ENCODE measurements around the gene SPATA2. TPM values are rescaled to one million over a fixed set of nuclear protein-coding genes. Genes with fewer than 3 reads are reported as not detected.
"Not testable (repeated sequence)": the region's sequence is repeated elsewhere in the genome, so short reads cannot be mapped to it uniquely, and the experiment has no call there.

SPATA2 gene, protein sequence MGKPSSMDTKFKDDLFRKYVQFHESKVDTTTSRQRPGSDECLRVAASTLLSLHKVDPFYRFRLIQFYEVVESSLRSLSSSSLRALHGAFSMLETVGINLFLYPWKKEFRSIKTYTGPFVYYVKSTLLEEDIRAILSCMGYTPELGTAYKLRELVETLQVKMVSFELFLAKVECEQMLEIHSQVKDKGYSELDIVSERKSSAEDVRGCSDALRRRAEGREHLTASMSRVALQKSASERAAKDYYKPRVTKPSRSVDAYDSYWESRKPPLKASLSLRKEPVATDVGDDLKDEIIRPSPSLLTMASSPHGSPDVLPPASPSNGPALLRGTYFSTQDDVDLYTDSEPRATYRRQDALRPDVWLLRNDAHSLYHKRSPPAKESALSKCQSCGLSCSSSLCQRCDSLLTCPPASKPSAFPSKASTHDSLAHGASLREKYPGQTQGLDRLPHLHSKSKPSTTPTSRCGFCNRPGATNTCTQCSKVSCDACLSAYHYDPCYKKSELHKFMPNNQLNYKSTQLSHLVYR
- 1 to 10 TPM; 3.9 to 7.3 TPM for total RNA-seq

DNA sequence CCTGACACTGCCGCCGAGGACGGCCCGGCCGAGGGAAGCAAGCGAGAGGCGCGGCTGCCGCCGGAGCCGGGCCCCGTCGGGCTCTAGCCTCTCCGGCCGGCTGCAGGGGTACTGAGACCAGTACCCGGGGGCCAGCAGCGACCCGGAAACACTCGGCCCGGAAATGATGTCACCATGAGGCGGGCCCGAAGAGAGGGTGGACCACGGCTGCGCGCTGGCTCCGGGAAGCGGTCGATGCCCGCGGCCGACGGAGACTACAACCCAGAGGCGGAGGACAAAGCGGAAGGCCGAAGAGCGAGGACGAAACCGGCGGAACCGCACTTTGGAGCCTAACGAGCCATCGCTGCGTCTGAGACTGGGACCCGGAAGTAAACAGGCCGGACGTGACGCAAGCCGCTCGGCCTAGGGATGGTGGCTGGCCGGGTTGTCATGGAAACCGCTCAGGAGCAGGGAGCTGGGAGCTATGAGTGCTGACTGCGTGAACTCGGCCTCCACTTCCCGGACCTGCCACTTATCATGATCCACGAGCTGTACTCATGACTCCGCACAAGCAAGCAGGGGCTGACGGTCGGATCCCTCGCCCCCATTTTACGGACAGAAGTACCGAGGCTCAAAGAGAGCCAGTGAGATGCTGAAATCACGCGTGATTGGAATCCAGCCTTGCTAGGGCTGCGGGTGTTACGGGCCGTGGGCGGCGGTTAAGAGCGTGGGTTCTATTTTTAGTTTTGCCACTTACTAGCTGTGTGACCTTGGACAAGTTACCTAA is at the start of gene SPATA2:
Gene SPATA2, minus strand, starts transcription at position 150 of the 766 bp plus-strand sequence. CDS start 7,039 bp downstream, outside the sequence.
- TF ChIP-seq, protein P1, sequence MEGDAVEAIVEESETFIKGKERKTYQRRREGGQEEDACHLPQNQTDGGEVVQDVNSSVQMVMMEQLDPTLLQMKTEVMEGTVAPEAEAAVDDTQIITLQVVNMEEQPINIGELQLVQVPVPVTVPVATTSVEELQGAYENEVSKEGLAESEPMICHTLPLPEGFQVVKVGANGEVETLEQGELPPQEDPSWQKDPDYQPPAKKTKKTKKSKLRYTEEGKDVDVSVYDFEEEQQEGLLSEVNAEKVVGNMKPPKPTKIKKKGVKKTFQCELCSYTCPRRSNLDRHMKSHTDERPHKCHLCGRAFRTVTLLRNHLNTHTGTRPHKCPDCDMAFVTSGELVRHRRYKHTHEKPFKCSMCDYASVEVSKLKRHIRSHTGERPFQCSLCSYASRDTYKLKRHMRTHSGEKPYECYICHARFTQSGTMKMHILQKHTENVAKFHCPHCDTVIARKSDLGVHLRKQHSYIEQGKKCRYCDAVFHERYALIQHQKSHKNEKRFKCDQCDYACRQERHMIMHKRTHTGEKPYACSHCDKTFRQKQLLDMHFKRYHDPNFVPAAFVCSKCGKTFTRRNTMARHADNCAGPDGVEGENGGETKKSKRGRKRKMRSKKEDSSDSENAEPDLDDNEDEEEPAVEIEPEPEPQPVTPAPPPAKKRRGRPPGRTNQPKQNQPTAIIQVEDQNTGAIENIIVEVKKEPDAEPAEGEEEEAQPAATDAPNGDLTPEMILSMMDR (IDR thresholded peaks at IDR 0.05), result no peak
- no peaks in the 10 kb centered on the region for H3K36me3 ChIP-seq
- ATAC-seq (ENCODE audit: insufficient number of reproducible peaks, low FRiP score, low read depth), result peak; percentile 90

DNA sequence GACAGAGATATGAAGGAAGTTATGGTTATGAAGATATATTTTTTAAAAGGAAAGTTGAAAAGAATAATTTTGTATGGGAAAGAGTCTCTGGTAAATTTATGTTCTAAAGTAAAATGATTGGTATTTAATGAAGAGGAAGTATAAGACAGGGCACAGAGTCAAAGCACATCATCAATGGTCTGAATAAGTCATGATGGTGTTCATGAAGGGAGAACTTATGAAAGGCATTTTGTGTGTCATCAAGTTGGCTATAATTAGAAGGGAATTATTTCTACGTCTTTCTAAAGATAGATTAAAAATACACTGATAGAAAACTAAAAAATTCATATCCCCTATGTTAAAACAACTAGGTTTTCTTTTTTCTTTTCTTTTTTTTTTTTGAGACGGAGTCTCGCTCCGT is 46.1 kb upstream of the SPATA2 start:
- H3K27me3 ChIP-seq (replicated peaks; ENCODE audit: insufficient read depth), result no peaks in the 10 kb centered on the region
- peaks cover 11% of the 10 kb centered on the region for H3K36me3 ChIP-seq
- TF ChIP-seq, protein P1 (IDR thresholded peaks at IDR 0.05), result no peak
- H3K27ac ChIP-seq, result no peak overlapping the region
- H3K4me1 ChIP-seq (ENCODE audit: control insufficient read depth in 1 of 2, low read depth in 2 of 2), result no peaks in the 10 kb centered on the region
- H3K4me3 ChIP-seq, result no peak overlapping the region
- ATAC-seq (ENCODE audit: insufficient number of reproducible peaks, low FRiP score, low read depth) (no peak), DNase-seq (ENCODE audit: low spot score) (no peak)
- no peaks in the 10 kb centered on the region for H3K9me3 ChIP-seq

More for the DNA sequence above, at the start of gene SPATA2:
- Histone ChIP-seq H3K27me3 (replicated peaks; ENCODE audit: insufficient read depth) (no peaks in the 10 kb centered on the region), H3K9me3 (no peaks in the 10 kb centered on the region), H3K4me3 (peak within 1 kb of the TSS; percentile 95), H3K27ac (peak within 1 kb of the TSS; percentile 99), H3K4me1 (ENCODE audit: control insufficient read depth in 1 of 2, low read depth in 2 of 2) (peaks cover 17 to 38% of the 10 kb centered on the region in 2 donors)
- DNase-seq (ENCODE audit: low spot score), result peak; percentile 99

DNA sequence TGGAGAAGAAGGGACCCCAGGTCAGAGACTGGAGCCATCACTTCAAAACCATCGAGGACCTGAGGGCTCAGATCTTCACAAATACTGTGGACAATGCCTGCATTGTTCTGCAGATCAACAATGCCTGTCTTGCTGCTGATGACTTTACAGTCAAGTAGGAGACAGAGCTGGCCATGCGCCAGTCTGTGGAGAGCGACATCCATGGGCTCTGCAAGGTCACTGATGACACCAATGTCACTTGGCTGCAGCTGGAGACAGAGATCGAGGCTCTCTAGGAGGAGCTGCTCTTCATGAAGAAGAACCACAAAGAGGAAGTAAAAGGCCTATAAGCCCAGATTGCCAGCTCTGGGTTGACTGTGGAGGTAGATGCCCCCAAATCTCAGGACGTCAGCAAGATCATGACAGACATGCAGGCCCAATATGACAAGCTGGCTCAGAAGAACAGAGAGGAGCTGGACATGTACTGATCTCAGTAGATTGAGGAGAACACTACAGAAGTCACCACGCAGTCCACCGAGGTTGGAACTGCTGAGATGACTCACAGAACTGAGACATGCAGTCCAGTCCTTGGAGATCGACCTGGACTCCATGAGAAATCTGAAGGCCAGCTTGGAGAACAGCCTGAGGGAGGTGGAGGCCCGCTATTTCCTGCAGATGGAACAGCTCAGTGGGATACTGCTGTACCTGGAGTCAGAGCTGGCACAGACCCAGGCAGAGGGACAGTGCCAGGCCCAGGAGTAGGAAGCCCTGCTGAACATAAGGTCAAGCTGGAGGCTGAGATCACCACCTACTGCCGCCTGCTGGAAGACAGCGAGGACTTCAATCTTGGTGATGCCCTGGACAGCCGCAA is 42.0 kb upstream of the SPATA2 start:
- H3K9me3 ChIP-seq; H3K27ac ChIP-seq; DNase-seq (ENCODE audit: low spot score); H3K4me1 ChIP-seq (ENCODE audit: control insufficient read depth in 1 of 2, low read depth in 2 of 2); ATAC-seq (ENCODE audit: insufficient number of reproducible peaks, low FRiP score, low read depth); H3K4me3 ChIP-seq; H3K27me3 ChIP-seq (replicated peaks; ENCODE audit: insufficient read depth): not testable (repeated sequence)
- H3K36me3 ChIP-seq, result peaks cover 41% of the 10 kb centered on the region

DNA sequence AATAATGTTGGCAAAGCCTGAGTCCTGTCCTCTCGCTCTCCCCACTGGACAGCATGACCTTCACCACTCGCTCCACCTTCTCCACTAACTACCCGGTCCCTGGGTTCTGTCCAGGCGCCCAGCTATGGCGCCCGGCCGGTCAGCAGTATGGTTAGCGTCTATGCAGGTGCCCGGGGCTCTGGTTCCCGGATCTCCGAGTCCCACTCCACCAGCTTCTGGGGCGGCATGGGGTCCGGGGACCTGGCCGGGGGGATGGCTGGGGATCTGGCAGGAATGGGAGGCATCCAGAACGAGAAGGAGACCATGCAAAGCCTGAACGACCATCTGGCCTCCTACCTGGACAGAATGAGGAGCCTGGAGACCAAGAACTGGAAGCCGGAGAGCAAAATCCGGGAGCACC is 41.4 kb upstream of the SPATA2 start:
- H3K9me3 ChIP-seq, result no peaks in the 10 kb centered on the region
- H3K4me1 ChIP-seq (ENCODE audit: control insufficient read depth in 1 of 2, low read depth in 2 of 2), result no peaks in the 10 kb centered on the region
- DNase-seq (ENCODE audit: low spot score) (no peak), ATAC-seq (ENCODE audit: insufficient number of reproducible peaks, low FRiP score, low read depth) (no peak)
- H3K36me3 ChIP-seq, result peaks cover 47% of the 10 kb centered on the region
- TF ChIP-seq, protein P1 (IDR thresholded peaks at IDR 0.05), result no peak
- H3K27me3 ChIP-seq (replicated peaks; ENCODE audit: insufficient read depth), result no peaks in the 10 kb centered on the region
- no peak overlapping the region for H3K27ac ChIP-seq
- H3K4me3 ChIP-seq, result no peak overlapping the region

DNA sequence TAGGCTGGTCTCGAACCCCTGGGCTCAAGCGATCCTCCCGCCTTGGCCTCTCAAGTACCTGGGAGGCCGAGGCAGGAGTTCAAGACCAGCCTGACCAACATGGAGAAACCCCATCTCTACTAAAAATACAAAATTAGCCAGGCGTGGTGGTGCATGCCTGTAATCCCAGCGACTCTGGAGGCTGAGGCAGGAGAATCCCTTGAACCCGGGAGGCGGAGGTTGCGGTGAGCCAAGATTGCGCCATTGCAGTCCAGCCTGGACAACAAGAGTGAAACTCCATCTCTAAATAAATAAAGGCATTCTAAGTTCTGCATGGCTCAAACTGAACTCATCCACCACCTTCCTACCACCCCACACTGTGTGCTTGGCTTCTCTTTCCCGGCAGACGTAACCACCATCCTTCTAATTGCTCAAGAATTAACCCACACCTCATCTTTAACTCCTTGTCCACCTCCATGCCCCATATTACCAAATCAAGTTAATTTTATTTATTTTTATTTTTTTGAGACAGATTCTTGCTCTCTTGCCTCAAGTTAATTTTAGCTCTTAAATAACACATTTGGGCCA is 40.6 kb upstream of the SPATA2 start:
- H3K4me3 ChIP-seq; ATAC-seq (ENCODE audit: insufficient number of reproducible peaks, low FRiP score, low read depth); H3K27ac ChIP-seq; H3K27me3 ChIP-seq (replicated peaks; ENCODE audit: insufficient read depth); DNase-seq (ENCODE audit: low spot score); H3K4me1 ChIP-seq (ENCODE audit: control insufficient read depth in 1 of 2, low read depth in 2 of 2); H3K9me3 ChIP-seq: not testable (repeated sequence)
- peaks cover 53% of the 10 kb centered on the region for H3K36me3 ChIP-seq
